HepG2 (cell line): ENCODE results near the gene S100A11. TPM values are rescaled to one million over a fixed set of nuclear protein-coding genes. Genes with fewer than 3 reads are reported as not detected.

ENCODE experiments used
- ATAC-seq: fragments of 200-7000 bp; cut with Tn5 transposase; 3 replicates; pipeline ENCODE4 v1.9.1; 2020; ENCODE audit warnings: mild to moderate bottlenecking, moderate library complexity
- BruUV-seq: library from RNA; stranded (reverse); fragments of 400-500 nt; replicated peaks from 2 replicates; lab custom pipeline; 2021; lab: Mats Ljungman, UMichigan
- CTCF ChIA-PET: fragments of 300-600 bp; formaldehyde crosslinking; extraction: SDS; loops from one replicate; lab custom pipeline; 2021; ENCODE audit warnings: low total read pairs, inconsistent platforms, low intra/inter-chr PET ratio; lab: Yijun Ruan, JAX
- POLR2A ChIA-PET: fragments of 350-600 bp; sonication (Branson Sonifier 250); formaldehyde crosslinking; loops from one replicate; lab custom pipeline; 2020; ENCODE audit warnings: antibody characterized with exemption, inconsistent platforms; lab: Yijun Ruan, JAX
- DNase-seq: peaks from one replicate; pipeline ENCODE4 v3.0.0-alpha.2; 2015; ENCODE audit warnings: low spot score
- FAIRE-seq: peaks from 3 replicates; lab custom pipeline; 2011; peaks lifted over from hg19 to GRCh38; lab: Jason Lieb, UNC
- H2AFZ ChIP-seq: one replicate; pipeline ENCODE4 v1.6.1; 2011; ENCODE audit warnings: low read length, inconsistent platforms
- H3K27ac ChIP-seq: fragments of 300-600 bp; 3 replicates; pipeline ENCODE4 v1.8.0; 2011; ENCODE audit warnings: mixed run types, mild to moderate bottlenecking, mixed read lengths, low read length, inconsistent platforms; ENCODE audit not compliant: insufficient read depth; ENCODE audit errors: extremely low read length
- H3K27me3 ChIP-seq, 2 experiments: fragments of 200-600 bp in 1 of 2; 2 replicates in 1 of 2; 3 replicates in 1 of 2; pipeline versions ENCODE4 v1.6.0 to v1.8.0; 2011; ENCODE audit warnings: low read length in 2 of 2, mild to moderate bottlenecking in 2 of 2, moderate library complexity in 2 of 2, inconsistent platforms in 1 of 2; ENCODE audit not compliant: insufficient read depth in 2 of 2, control insufficient read depth in 1 of 2
- H3K36me3 ChIP-seq, 2 experiments: fragments of 200-600 bp in 1 of 2; replicated peaks in 1 of 2; 2 replicates in 1 of 2; 3 replicates in 1 of 2; pipeline versions ENCODE4 v1.5.1 to v1.8.0; 2011; ENCODE audit warnings: low read length in 2 of 2, inconsistent platforms in 1 of 2; ENCODE audit not compliant: insufficient read depth in 2 of 2, control insufficient read depth in 1 of 2
- H3K4me1 ChIP-seq: 2 replicates; pipeline ENCODE4 v1.5.1; 2012; ENCODE audit warnings: low read length, inconsistent platforms; ENCODE audit not compliant: insufficient read depth
- H3K4me2 ChIP-seq: 2 replicates; pipeline ENCODE4 v1.6.0; 2011; ENCODE audit warnings: low read depth, low read length, inconsistent platforms
- H3K4me3 ChIP-seq, 3 experiments: fragments of 200-600 bp in 1 of 3; sonication (generic), shearing (Covaris generic) in 1 of 3; replicated peaks in 1 of 3; 2 replicates each; pipeline ENCODE4 v1.5.1; 2011 to 2016; ENCODE audit warnings: low read length in 3 of 3, inconsistent platforms in 2 of 3, low read depth in 2 of 3, mild to moderate bottlenecking in 2 of 3, control low read depth in 1 of 3, mixed read lengths in 1 of 3; ENCODE audit not compliant: insufficient read depth in 1 of 3
- H3K79me2 ChIP-seq: one replicate; pipeline ENCODE4 v1.6.1; 2011; ENCODE audit warnings: low read length, inconsistent platforms; ENCODE audit not compliant: insufficient read depth
- H3K9ac ChIP-seq: 2 replicates; pipeline ENCODE4 v1.6.0; 2011; ENCODE audit warnings: mild to moderate bottlenecking, low read depth, low read length, inconsistent platforms; ENCODE audit not compliant: insufficient read depth
- H3K9me3 ChIP-seq: 2 replicates; pipeline ENCODE4 v1.5.1; 2012; ENCODE audit warnings: mild to moderate bottlenecking, low read length
- H4K20me1 ChIP-seq: 2 replicates; pipeline ENCODE4 v1.6.0; 2011; ENCODE audit warnings: inconsistent platforms, mild to moderate bottlenecking, low read length, moderate library complexity; ENCODE audit not compliant: insufficient read depth
- AGO1 ChIP-seq: fragments of 200-400 bp; formaldehyde crosslinking; IDR thresholded peaks from 2 replicates; pipeline ENCODE4 v1.6.1; 2017; ENCODE audit warnings: mild to moderate bottlenecking, low read depth, low read length, moderate library complexity; ENCODE audit not compliant: poor library complexity, severe bottlenecking
- AKAP8 ChIP-seq: sonication (generic); formaldehyde crosslinking; IDR thresholded peaks from 2 replicates; pipeline ENCODE4 v1.5.1; 2020; ENCODE audit warnings: mild to moderate bottlenecking, missing genetic modification reagents
- CENPT ChIP-seq: sonication (generic); formaldehyde crosslinking; IDR thresholded peaks from 2 replicates; pipeline ENCODE4 v1.8.0; 2022; ENCODE audit warnings: low read depth, mild to moderate bottlenecking, moderate library complexity, missing genetic modification reagents
- CREB3 ChIP-seq: sonication (generic); formaldehyde crosslinking; IDR thresholded peaks from 2 replicates; pipeline ENCODE4 v1.5.0; 2020; ENCODE audit warnings: missing genetic modification reagents
- CREM ChIP-seq, 2 experiments: sonication (generic) in 1 of 2; formaldehyde crosslinking in 1 of 2; IDR thresholded peaks; 2 replicates each; pipeline versions ENCODE4 v1.4.0 to v1.6.1; 2016 to 2020; ENCODE audit warnings: antibody characterized with exemption in 1 of 2, mild to moderate bottlenecking in 1 of 2, missing genetic modification reagents in 1 of 2
- FOXC1 ChIP-seq: sonication (generic); formaldehyde crosslinking; IDR thresholded peaks from 2 replicates; pipeline ENCODE4 v1.8.0; 2022; ENCODE audit warnings: mild to moderate bottlenecking, missing genetic modification reagents, borderline replicate concordance
- HES4 ChIP-seq: sonication (generic); formaldehyde crosslinking; IDR thresholded peaks from 2 replicates; pipeline ENCODE4 v1.9.0; 2021; ENCODE audit warnings: mild to moderate bottlenecking, missing genetic modification reagents, borderline replicate concordance
- HMGA1 ChIP-seq: sonication (generic); formaldehyde crosslinking; conservative IDR thresholded peaks from 2 replicates; pipeline ENCODE4 v1.4.0; 2020; ENCODE audit warnings: missing genetic modification reagents
- HOXA7 ChIP-seq: sonication (generic); formaldehyde crosslinking; IDR thresholded peaks from 2 replicates; pipeline ENCODE4 v1.8.1; 2022; ENCODE audit warnings: mild to moderate bottlenecking, missing genetic modification reagents, moderate library complexity
- MAFK ChIP-seq, 2 experiments: IDR thresholded peaks in 1 of 2; conservative IDR thresholded peaks in 1 of 2; 2 replicates each; pipeline ENCODE4 v1.6.1; 2011; ENCODE audit warnings: improper control_type of control experiment in 2 of 2, low read length in 2 of 2
- RARG ChIP-seq: sonication (generic); formaldehyde crosslinking; IDR thresholded peaks from 2 replicates; pipeline ENCODE4 v1.4.0; 2020; ENCODE audit warnings: low read depth, mild to moderate bottlenecking, missing genetic modification reagents
- SIX1 ChIP-seq: sonication (generic); formaldehyde crosslinking; IDR thresholded peaks from 2 replicates; pipeline ENCODE4 v1.4.0; 2020; ENCODE audit warnings: missing genetic modification reagents, borderline replicate concordance
- STAG1 ChIP-seq: sonication (generic); formaldehyde crosslinking; IDR thresholded peaks from 2 replicates; pipeline ENCODE4 v1.4.0; 2020; ENCODE audit warnings: missing genetic modification reagents
- ZFX ChIP-seq: sonication (generic); formaldehyde crosslinking; IDR thresholded peaks from 2 replicates; pipeline ENCODE4 v1.4.0; 2020; ENCODE audit warnings: mild to moderate bottlenecking, low read depth, missing genetic modification reagents, moderate library complexity
- ZNF180 ChIP-seq: sonication (generic); formaldehyde crosslinking; IDR thresholded peaks from 2 replicates; pipeline ENCODE4 v1.4.0; 2020; ENCODE audit warnings: low read depth, missing genetic modification reagents, borderline replicate concordance
- ZNF333 ChIP-seq: sonication (generic); formaldehyde crosslinking; IDR thresholded peaks from 2 replicates; pipeline ENCODE4 v1.4.0; 2020; ENCODE audit warnings: mild to moderate bottlenecking, missing genetic modification reagents, borderline replicate concordance
- ZNF367 ChIP-seq: sonication (generic); formaldehyde crosslinking; IDR thresholded peaks from 2 replicates; pipeline ENCODE4 v1.4.0; 2020; ENCODE audit warnings: missing genetic modification reagents, borderline replicate concordance
- ZNF460 ChIP-seq: sonication (generic); formaldehyde crosslinking; IDR thresholded peaks from 2 replicates; pipeline ENCODE4 v1.5.1; 2020; ENCODE audit warnings: missing genetic modification reagents, mild to moderate bottlenecking, borderline replicate concordance
- ZNF639 ChIP-seq: conservative IDR thresholded peaks from 2 replicates; pipeline ENCODE4 v1.6.1; 2018; ENCODE audit warnings: missing genetic modification reagents
- ZNF777 ChIP-seq: sonication (generic); formaldehyde crosslinking; IDR thresholded peaks from 2 replicates; pipeline ENCODE4 v1.4.0; 2020; ENCODE audit warnings: missing genetic modification reagents
- WGBS: methylation state at CpG from one replicate; pipeline ENCODE4 v1.1.6; 2017; ENCODE audit warnings: low lambda C conversion rate; 5-methylcytosine and 5-hydroxymethylcytosine counted together
- in situ Hi-C: cut with HindIII; loops from 2 replicates; pipeline ENCODE4 v1.10.0; 2017; ENCODE audit warnings: low pct_unique_long_range_greater_than_20kb; ENCODE audit not compliant: extremely low pct_ligation_motif_present
- intact Hi-C: fragments of 100-400 bp; cut with micrococcal nuclease; formaldehyde crosslinking; loops from one replicate; pipeline ENCODE4 v1.10.0; 2022; ENCODE audit not compliant: unreplicated experiment
- polyA plus RNA-seq, 8 experiments: library from polyadenylated mRNA; depleted of rRNA in 3 of 8; stranded (reverse) in 7 of 8; unstranded in 1 of 8; fragments of >200 nt; fragmentation: Illumina TruSeq in 4 of 8; extraction: Trizol in 4 of 8; gene quantifications; 2 replicates each; pipeline versions ENCODE4 v1.2.1 to v1.2.3, GENCODE V29; 2011 to 2016; ENCODE audit warnings: low read depth in 4 of 8, missing spikeins in 1 of 8, mixed read lengths in 1 of 8; ENCODE audit not compliant: insufficient read depth in 1 of 8
- total RNA-seq, 5 experiments: library from RNA; depleted of rRNA; stranded (reverse); fragments of >200 nt; fragmentation: Illumina TruSeq; extraction: Trizol; gene quantifications; 2 replicates each; pipeline ENCODE4 v1.2.3, GENCODE V29; 2016; ENCODE audit warnings: low read depth in 1 of 5

Gene S100A11
- total and polyA plus RNA-seq, 2 of the 13 experiments (the other 11 are each of a cell fraction or from before 2014, with no cell fraction given): 6.6 to 34.4 TPM

DNA sequence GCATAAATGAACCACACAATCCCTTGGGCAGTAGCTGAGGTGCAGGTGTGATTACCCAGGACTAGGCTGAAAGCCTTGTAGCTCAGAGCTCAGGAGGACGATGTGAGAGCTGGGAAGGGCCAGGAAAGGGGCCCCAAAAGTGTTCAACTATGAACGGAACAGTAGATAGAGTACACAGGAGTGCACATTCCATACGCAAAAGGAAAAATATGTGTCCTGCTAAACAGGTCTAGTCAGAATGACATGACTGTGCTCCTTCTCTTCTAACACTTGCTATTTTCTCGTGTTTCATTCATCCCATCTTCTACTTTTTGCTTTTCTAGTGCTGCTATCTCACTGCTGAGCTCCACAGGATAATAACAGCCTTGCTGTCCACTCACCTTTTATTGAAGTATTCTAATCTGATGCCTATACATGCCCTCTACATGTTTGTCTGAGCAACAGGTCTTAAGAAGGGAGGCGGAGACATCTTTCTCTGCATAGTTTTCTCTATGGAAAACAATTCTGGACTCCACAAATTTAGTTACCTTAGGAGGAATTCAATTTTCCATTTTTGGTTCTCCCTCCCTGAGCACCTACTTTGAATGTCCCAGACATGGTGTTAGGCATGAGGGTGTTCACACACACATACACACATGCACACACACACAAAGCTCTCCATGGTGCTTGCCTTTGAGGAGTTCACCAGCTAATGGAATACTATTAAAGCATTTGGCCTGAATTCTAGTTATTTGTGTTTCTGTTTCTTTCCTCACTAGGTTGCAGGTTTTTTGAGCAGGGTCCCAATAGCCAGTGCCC lies 46.5 kb downstream of the S100A11 start (continued):
- no peak for TF ChIP-seq HOXA7 (CRISPR knock-in tag)

- Histone ChIP-seq H3K79me2 (peaks cover 53% of the 10 kb centered on the region), H3K4me2 (no peak overlapping the region), H3K36me3 (peaks cover 5 to 26% of the 10 kb centered on the region in 2 experiments), H3K9me3 (no peaks in the 10 kb centered on the region), H3K4me3 (no peak overlapping the region), H2AFZ (no peak overlapping the region), H3K4me1 (peaks cover 51% of the 10 kb centered on the region), H3K27me3 (no peaks in the 10 kb centered on the region; a peak in 1 of 5 replicates), H3K9ac (no peak overlapping the region), H4K20me1 (peaks cover 24% of the 10 kb centered on the region), H3K27ac (no peak overlapping the region)
- TF ChIP-seq ZNF777 (CRISPR knock-in tag) (no peak), SIX1 (CRISPR knock-in tag) (no peak), FOXC1 (CRISPR knock-in tag) (no peak), MAFK (conservative IDR thresholded peaks at IDR 0.05 in 1 of 2, IDR thresholded peaks at IDR 0.05 in 1 of 2; ENCODE audit: low read length in 2 of 2) (no peak), ZNF367 (no peak), ZNF333 (CRISPR knock-in tag) (no peak), ZNF180 (no peak), CENPT (no peak), AGO1 (no peak), CREM (IDR thresholded peaks at IDR 0.05) (no peak), CREM (CRISPR knock-in tag; IDR thresholded peaks at IDR 0.05) (no peak), RARG (no peak), HES4 (no peak), STAG1 (CRISPR knock-in tag) (no peak), HMGA1 (CRISPR knock-in tag) (no peak), ZFX (CRISPR knock-in tag) (no peak), CREB3 (CRISPR knock-in tag) (no peak), ZNF639 (no peak), ZNF460 (CRISPR knock-in tag) (no peak), AKAP8 (CRISPR knock-in tag) (no peak)
- no peak for FAIRE-seq
- CTCF ChIA-PET: no interaction called here
- no peak for ATAC-seq
- intact Hi-C loops: no loop called here
- BruUV-seq: no TSS peak
- in situ Hi-C loops: no loop called here
- POLR2A ChIA-PET: no interaction called here
- 91% methylated on average over 5 of the region's 6 CpGs for WGBS
- DNase-seq: no peak
These were observed 47.5 kb downstream of the S100A11 start for GRCh38 chr1:151989211-151989862.
